HG03565 (cell line): ENCODE measurements around the gene MC1R.
"Not testable (repeated sequence)": the region's sequence is repeated elsewhere in the genome, so short reads cannot be mapped to it uniquely, and the experiment has no call there.

Experiments
- ATAC-seq: cut with Tn5 transposase; IDR thresholded peaks from one replicate; pipeline ENCODE4 v1.9.1; 2021; ENCODE audit warnings: mild to moderate bottlenecking, moderate library complexity; ENCODE audit not compliant: unreplicated experiment

Gene MC1R

DNA sequence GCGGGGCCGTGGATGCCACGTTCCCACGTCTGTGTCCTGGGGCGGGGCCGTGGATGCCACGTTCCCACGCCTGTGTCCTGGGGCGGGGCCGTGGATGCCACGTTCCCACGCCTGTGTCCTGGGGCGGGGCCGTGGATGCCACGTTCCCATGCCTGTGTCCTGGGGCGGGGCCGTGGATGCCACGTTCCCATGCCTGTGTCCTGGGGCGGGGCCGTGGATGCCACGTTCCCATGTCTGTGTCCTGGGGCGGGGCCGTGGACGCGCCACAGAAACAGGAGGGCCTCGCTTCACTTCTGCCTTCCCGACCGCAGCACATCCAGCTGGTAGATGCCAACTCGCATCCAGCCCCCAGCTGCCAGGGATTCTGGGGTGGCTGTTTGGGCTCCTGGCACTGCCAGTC is 15.4 kb downstream of the MC1R start:
- not testable (repeated sequence) for ATAC-seq

DNA sequence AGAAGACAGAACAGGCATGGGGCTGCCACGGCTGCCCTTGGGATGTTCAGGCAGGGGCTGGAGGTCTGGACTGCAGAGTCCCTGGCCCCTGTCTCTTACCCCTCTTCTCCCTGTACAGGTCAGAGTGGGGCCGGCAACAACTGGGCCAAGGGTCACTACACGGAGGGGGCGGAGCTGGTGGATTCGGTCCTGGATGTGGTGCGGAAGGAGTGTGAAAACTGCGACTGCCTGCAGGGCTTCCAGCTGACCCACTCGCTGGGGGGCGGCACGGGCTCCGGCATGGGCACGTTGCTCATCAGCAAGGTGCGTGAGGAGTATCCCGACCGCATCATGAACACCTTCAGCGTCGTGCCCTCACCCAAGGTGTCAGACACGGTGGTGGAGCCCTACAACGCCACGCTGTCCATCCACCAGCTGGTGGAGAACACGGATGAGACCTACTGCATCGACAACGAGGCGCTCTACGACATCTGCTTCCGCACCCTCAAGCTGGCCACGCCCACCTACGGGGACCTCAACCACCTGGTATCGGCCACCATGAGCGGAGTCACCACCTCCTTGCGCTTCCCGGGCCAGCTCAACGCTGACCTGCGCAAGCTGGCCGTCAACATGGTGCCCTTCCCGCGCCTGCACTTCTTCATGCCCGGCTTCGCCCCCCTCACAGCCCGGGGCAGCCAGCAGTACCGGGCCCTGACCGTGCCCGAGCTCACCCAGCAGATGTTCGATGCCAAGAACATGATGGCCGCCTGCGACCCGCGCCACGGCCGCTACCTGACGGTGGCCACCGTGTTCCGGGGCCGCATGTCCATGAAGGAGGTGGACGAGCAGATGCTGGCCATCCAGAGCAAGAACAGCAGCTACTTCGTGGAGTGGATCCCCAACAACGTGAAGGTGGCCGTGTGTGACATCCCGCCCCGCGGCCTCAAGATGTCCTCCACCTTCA is 16.2 kb downstream of the MC1R start:
- ATAC-seq: no peak

DNA sequence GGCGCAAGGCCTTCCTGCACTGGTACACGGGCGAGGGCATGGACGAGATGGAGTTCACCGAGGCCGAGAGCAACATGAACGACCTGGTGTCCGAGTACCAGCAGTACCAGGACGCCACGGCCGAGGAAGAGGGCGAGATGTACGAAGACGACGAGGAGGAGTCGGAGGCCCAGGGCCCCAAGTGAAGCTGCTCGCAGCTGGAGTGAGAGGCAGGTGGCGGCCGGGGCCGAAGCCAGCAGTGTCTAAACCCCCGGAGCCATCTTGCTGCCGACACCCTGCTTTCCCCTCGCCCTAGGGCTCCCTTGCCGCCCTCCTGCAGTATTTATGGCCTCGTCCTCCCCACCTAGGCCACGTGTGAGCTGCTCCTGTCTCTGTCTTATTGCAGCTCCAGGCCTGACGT is 17.0 kb downstream of the MC1R start:
- ATAC-seq: not testable (repeated sequence)

DNA sequence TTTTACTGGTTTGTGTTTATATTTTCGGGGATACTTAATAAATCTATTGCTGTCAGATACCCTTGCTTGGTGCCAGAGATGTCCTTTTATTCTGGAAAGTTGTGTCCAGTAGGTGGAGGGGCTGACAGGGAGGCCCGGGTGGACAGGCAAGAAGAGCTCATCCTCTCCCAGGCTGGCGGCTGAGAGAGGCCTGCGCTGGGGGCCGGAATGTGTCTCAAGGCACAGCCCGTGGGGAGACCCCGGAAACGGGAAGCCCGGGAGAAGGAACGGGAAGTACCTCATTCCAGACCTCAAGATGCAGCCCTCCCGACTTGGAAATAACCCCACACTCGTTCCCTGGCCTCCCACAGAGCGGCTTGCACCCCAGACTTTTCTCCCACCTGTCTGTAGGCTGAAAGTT is 17.4 kb downstream of the MC1R start:
- no peak for ATAC-seq

DNA sequence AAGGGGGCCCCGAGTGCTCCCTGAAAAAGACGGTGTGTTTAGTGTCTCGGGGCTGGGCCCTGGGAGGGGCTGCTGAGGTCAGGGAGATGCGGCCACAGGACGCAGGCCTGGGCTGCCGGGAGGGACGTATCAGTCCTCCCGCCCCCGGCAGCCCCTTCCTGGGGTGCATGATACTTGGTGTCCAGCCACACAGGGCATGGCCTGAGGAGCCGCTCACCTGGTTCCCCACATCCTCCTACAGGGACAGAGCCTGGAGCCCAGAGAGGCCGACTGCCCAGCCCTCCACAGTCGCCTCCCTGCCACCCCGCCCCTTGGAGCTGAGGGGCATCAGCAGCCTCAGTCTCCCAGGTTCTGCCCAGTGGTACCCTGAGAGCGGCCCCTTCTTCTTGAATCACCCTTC is 17.8 kb downstream of the MC1R start:
- ATAC-seq: no peak

DNA sequence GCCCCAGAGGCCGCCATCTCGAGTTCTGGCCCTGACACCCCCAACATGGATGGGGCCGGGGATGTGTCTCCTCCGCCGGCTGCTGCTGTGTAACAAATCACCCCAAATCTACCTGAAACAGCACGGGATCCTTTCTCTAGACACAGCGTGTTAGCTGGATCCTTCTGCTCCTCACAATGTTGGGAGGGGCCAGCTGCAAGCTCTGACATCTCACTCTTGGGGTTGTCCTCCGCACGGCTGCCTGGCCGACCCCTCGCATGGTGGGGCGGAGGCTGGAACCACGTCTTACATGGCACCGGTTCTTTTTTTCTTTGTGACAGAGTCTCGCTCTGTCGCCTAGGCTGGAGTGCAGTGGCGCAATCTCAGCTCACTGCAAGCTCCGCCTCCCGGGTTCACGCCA is 18.3 kb downstream of the MC1R start:
- ATAC-seq: no peak

DNA sequence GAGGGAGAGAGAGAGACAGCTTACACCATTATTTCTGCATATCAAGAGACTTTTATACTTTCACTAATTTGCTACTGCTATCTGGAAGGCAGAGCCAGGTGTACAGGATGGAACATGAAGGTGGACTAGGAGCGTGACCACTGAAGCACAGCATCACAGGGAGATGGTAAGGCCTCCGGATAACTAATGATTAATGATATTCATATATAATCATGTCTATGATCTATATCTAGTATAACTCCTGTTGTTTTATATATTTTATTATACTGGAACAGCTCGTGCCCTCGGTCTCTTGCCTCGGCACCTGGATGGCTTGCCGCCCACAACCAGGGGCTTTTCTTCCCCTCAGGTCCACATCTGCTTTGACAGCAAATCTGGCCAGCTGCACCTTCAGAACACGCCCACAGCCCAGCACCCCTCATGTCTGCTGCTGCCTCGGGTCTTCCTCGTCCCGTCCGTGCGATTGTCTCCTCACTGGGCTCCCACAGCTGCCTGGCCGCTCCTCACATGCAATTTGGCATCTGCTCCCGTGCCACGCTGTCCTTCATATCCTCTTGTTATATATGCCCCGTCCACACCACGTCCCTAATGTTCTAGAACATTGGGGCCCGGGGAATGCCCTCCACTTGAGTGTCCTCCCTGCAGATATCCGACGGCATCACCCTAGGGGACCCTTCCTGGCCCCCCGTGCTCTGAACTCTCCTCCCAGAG is 19.7 kb downstream of the MC1R start:
- no peak for ATAC-seq

DNA sequence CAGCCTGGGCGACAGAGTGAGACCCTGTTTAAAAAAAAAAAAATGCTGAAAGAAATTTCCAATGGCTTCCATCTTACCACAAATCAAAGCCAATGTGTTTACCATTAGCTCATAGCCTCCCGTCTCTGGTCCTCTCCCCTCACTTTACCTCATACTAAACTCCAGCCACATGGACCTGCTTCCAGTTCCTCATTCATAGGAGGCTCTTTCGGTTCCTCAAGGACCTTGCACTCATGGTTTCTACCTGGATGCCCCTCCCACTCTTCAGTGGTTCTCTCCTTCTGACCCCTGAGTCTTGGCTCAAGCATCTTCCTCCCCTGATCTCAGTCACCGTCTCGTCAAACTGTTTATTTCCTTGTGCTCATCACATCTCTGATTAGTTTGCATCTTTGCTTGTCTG is 26.1 kb downstream of the MC1R start:
- no peak for ATAC-seq

DNA sequence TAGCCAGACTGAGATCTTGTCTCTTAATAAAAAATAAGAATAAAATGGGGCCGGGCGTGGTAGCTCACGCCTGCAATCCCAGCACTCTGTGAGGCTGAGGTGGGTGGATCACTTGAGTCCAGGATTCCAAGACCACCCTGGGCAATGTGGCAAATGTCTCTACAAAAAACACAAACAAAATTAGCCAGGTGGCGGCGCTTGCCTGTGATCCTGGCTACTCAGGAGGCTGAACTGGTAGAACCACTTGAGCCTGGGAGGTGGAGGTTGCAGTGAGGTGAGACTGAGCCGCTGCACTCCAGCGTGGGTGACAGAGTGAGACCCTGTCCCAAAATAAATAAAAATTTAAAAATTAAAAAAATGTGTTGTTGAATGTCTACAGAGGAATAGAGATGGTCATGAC is 27.0 kb downstream of the MC1R start:
- ATAC-seq: no peak

DNA sequence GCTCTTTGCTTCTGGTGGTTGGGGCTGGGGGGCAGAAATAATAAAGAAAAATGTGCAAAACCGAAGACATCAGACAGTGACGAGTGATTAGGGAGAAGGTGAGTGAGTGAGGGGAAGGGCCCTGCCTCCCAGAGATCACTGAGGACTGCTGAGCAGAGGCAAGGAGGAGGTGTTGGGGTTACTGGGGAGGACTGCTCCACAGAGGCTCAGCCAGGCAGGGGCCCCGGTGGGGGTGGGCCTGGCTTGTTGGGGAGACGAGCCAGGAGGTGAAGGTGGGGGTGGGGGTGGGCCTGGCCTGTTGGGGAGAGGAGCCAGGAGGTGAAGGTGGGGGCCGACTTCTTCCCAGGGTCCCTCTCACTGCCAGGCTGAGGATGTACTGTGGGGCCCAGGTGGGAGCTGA is 27.9 kb downstream of the MC1R start:
- no peak for ATAC-seq

DNA sequence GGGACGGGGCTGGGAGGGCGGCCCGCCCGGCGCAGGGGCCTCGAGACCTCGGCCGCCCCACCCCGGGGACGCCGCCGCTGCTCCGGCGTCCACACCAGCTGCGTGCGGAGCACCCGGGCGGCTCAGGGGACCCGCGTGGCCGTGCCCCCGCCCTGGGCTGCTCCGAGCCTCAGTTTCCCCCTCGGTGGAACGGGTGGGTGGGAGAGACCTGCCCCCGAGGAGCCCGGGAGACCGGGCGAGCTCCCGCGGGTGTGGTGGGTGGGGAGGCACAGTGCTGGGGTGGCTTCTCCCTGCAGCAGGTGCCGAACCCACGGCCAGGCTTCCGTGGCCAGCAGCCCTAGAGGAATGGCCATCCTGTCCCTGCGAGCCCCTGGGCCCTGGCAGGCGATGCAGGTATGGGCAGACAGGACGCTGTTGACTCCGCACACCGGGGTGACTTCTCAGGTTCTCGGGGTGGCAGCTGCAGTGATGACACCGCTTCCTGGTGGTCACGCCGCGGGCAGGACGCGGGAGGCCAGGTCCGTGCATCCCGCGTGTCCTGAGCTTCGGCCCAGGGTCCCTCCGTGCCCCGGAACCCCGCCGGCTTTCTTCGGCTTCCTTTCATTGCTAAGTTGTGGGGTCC is 30.6 kb downstream of the MC1R start:
- ATAC-seq: no peak

DNA sequence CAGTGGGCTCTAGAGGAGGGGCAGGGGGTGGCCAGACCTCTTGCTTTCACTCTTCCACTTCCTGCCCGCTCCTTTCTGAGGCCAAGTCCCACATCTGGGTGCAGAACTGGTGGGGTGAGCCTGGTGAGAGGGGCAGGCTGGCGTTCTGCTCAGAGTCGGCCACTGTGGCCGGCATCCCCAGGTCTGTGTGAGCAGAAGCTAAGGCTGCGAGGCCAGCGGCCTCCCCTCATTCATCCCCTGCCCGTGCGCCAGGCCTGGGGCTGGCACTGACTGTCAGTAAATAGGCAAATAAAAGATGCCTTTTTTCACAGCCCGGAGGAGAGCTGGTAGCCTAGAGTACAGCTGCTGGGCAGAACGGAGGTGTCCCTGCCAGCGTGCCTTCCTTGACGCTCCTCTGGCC is 31.1 kb downstream of the MC1R start:
- no peak for ATAC-seq

DNA sequence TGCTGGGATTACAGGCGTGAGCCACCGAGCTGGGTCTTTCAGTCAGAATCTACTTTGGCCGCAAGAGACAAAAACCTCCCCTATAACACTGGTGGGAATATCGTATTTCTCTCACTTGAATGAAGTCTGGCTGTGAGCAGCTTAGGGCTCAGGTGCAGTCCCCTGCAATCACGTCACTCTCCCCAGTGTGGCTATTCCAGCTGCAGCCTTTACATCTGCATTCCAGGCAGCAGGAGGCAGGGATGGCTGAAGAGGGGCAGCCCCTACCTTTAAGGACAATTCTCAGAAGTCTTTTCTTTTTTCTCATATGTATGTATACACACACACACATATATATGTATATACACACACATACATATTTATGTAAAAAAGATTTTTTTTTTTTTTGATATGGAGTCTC is 32.8 kb downstream of the MC1R start:
- ATAC-seq: no peak

DNA sequence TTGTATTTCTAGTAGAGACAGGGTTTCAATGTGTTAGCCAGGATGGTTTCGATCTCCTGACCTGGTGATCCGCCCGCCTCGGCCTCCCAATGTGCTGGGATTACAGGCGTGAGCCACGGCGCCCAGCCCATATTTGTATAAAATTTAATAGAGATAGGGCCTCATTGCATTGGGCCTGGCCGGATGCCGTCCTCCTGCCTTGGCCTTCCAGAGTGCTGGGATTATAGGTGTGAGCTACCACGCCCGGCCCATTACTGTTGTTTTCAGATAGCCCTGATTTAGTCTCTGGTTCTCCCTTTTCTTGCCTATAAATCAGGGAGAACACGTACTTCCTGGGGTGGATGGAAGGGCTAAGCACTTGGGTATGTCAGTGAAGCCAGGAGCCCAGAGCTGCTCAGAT is 33.4 kb downstream of the MC1R start:
- ATAC-seq: no peak

DNA sequence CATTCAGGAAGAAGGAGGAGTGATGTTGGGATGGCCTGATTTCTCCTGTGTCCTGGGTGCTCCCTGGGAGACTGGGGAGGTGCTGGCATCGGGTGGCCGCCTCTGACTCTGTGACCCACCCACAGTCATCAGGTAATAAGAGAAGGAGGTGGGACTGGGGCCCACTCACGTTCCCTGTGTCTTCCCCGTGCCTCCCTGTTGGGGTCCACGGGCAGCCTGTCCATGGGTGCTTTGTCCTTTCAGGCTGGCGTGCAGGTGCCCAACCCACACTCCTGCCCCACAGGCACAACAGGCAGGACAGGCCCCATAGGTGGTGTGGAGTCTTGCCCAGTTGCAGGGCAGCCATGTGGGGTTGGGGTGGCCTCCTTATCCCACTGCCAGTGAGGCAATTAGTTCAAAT is 33.9 kb downstream of the MC1R start:
- ATAC-seq: no peak

DNA sequence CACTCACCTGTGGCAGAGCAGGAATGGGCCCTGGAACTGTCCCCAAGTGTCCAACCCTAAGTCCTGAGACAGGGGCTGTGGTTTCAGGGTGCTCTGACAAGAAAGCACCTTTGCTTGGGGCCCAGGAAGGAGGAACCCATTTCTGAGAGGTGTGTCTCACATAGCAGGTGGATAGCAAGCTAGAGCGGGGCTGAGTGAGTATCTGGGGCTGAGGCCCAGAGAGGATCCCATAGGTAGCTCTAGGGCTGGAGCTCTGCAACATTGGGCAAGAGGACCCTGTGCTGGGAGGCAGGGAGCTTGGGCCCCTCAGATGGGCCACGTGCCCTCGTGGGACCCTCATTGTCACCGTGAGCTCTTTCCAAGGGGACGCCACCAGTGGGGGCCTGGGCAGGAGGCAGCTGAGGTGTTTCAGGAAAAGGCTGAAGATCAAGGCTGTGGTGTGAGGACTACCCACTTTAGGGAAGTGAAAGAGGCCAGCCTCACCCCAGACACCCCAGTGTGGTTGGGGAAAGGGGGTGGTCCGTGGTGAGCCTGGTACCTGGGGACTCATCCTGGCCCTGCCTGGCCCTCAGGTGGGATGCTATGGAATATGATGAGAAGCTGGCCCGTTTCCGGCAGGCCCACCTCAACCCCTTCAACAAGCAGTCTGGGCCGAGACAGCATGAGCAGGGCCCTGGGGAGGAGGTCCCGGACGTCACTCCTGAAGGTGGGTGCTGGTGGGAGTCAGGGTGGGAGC is 35.2 kb downstream of the MC1R start:
- ATAC-seq: no peak

DNA sequence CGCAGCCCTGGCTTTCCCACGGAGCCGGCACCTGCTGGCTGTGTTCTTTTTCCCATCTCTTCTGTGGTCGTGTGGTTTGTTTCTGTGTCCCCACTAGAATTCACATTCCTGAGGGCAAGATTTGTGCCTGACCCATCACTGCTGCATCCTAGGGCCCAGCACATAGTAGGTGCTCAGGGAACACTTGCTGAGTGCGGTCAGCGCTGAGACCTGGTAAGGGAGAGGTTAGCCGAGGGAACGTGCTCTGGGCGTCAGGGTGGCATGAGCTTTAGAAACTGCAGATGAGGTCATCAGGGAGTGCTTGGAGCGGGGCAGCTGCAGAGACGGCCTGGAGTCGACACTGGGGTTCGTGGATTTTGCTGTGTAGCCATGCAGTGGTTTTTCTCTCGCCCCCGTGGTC is 35.8 kb downstream of the MC1R start:
- no peak for ATAC-seq

DNA sequence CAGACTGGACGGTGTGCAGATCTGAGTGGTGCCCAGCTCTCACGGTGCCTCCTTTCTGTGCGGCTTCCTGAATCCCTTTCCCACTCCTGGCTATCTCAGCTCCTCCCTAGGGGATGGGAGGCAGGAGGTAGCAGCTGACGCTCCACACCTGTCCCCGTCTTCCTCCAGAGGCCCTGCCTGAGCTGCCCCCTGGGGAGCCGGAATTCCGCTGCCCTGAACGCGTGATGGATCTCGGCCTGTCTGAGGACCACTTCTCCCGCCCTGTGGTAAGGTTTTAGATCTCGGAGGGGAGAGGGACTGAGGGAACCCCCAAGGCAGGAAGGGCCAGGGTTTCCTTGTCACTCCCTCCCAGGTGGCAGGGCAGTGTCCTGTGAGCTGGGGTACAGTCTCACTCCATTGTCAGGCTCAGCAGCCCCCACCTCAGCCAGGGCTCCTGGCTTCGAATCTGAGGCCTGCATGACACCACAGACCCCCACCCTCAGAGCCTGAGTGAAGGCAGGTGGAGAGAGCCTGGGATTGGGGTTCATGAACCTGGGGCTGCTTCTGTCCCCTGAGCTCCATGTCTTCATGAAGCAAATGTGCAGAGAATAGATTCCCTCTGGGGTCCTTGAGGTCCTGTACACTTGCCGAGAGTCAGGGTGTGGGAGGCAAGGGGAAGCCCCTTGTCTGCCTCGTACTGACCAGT is 36.5 kb downstream of the MC1R start:
- no peak for ATAC-seq

DNA sequence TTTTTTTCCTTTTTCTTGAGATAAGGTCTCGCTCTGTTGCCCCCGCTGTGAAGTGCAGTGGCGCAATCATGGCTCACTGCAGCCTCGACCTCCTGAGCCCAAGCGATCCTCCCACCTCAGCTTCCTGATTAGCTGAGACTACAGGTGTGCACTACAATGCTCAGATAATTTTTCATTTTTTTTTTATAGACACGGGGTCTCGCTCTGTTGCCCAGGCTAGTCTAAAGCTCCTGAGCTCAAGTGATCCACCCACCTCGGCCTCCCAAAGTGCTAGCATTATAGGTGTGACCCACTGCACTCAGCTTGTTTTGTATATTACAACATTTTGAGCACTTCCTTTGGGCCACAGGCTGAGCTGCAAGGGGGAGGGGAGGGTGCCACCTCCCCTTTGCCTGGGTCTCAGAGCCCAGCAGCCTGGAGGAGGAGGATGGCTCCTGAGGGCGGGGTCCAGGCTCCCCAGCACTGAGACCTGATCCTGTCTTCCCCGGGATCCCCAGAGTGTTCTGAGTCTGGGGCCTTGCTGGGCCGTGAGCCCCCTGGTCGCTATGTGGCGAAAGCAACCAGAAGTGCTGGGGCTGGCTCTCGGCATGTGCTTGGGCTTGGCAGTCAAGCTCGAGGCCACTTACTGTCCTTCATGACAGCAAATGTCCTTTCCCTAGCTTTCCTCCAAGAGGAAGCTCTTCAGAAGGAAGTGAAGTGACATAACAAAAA is 38.0 kb downstream of the MC1R start:
- no peak for ATAC-seq

DNA sequence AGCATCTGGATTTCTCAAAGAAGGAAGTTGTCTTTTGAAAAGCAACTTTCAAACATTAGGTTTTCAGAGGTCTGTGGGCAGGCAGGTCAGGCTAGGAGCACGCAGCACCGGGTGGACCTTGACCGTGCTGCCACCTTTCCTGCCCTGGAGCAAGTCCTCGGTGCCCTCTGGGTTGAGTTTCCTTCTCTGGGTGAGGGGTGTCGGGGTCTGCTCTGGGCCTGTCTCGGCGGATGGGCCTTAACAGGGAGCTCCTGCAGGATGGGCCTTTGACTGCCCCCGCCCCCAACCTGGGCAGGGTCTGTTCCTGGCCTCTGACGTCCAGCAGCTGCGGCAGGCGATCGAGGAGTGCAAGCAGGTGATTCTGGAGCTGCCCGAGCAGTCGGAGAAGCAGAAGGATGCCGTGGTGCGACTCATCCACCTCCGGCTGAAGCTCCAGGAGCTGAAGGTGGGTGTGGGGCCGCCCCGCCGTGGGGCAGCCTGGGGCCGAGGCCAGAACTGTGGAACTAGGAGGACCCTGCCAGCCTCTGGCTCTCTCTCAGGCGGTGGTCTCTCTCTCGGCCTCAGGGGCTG is 38.6 kb downstream of the MC1R start:
- ATAC-seq: no peak
